GM12878 (cell line): ENCODE results near the gene PKP4. TPM values are rescaled to one million over a fixed set of nuclear protein-coding genes. Genes with fewer than 3 reads are reported as not detected.

Source experiments
- ATAC-seq: fragments of 200-7000 bp; cut with Tn5 transposase; 3 replicates; pipeline ENCODE4 v1.9.1; 2020; ENCODE audit warnings: mild to moderate bottlenecking, moderate library complexity
- BruUV-seq: library from RNA; stranded (reverse); fragments of 400-500 nt; replicated peaks from 2 replicates; lab custom pipeline; 2021; lab: Mats Ljungman, UMichigan
- CTCF ChIA-PET: fragments of 300-600 bp; sonication (Branson Sonifier 250); formaldehyde crosslinking; extraction: SDS; loops from one replicate; lab custom pipeline; 2021; ENCODE audit warnings: inconsistent platforms; lab: Yijun Ruan, JAX
- POLR2A ChIA-PET: fragments of 350-600 bp; formaldehyde crosslinking; extraction: SDS; loops from one replicate; lab custom pipeline; 2021; ENCODE audit warnings: inconsistent platforms; lab: Charles Lee
- RAD21 ChIA-PET: fragments of 300-600 bp; sonication (Branson Sonifier 250); formaldehyde crosslinking; loops from one replicate; lab custom pipeline; 2023; ENCODE audit warnings: antibody characterized with exemption; ENCODE audit not compliant: unreplicated experiment; lab: Charles Lee
- SMC1A ChIA-PET: fragments of 300-600 bp; sonication (Branson Sonifier 250); formaldehyde crosslinking; loops from one replicate; lab custom pipeline; 2023; ENCODE audit not compliant: unreplicated experiment, uncharacterized antibody; lab: Charles Lee
- DNase-seq: peaks from one replicate; pipeline ENCODE4 v3.0.0-alpha.2; 2011; ENCODE audit warnings: low read depth, low spot score
- FAIRE-seq: peaks from 3 replicates; lab custom pipeline; 2011; peaks lifted over from hg19 to GRCh38; lab: Jason Lieb, UNC
- H2AFZ ChIP-seq: 2 replicates; pipeline ENCODE4 v1.6.0; 2011; ENCODE audit warnings: low read depth, low read length, control low read depth; ENCODE audit not compliant: control insufficient read depth
- H3K27ac ChIP-seq: 2 replicates; pipeline ENCODE4 v1.5.1; 2011; ENCODE audit warnings: control low read depth; ENCODE audit not compliant: control insufficient read depth, insufficient read depth
- H3K27me3 ChIP-seq, 2 experiments: replicated peaks in 1 of 2; 2 replicates each; pipeline versions ENCODE4 v1.6.0 to v1.6.1; 2011; ENCODE audit warnings: low read length in 1 of 2; ENCODE audit not compliant: control insufficient read depth in 2 of 2, insufficient read depth in 2 of 2
- H3K36me3 ChIP-seq, 2 experiments: 2 replicates each; pipeline ENCODE4 v1.5.1; 2011; ENCODE audit warnings: low read length in 1 of 2; ENCODE audit not compliant: control insufficient read depth in 2 of 2, insufficient read depth in 2 of 2
- H3K4me1 ChIP-seq: 2 replicates; pipeline ENCODE4 v1.6.1; 2011; ENCODE audit warnings: mild to moderate bottlenecking, low read length, moderate library complexity, mixed read lengths; ENCODE audit not compliant: control insufficient read depth, insufficient read depth
- H3K4me2 ChIP-seq: 2 replicates; pipeline ENCODE4 v1.6.0; 2011; ENCODE audit warnings: control low read depth; ENCODE audit not compliant: control insufficient read depth, insufficient read depth
- H3K4me3 ChIP-seq: fragments of 200-600 bp; sonication (generic); 2 replicates; pipeline ENCODE4 v1.5.1; 2016
- H3K79me2 ChIP-seq: 2 replicates; pipeline ENCODE4 v1.6.0; 2011; ENCODE audit warnings: low read length; ENCODE audit not compliant: control insufficient read depth, insufficient read depth
- H3K9ac ChIP-seq: 2 replicates; pipeline ENCODE4 v1.8.0; 2011; ENCODE audit warnings: low read length, control low read depth, mixed read lengths; ENCODE audit not compliant: control insufficient read depth, insufficient read depth
- H3K9me3 ChIP-seq: replicated peaks from 3 replicates; pipeline ENCODE4 v1.5.1; 2011; ENCODE audit warnings: mild to moderate bottlenecking, low read length; ENCODE audit not compliant: control insufficient read depth, insufficient read depth
- H4K20me1 ChIP-seq: 2 replicates; pipeline ENCODE4 v1.6.0; 2011; ENCODE audit not compliant: control insufficient read depth, insufficient read depth
- BCL11A ChIP-seq: IDR thresholded peaks from 2 replicates; pipeline ENCODE4 v1.6.1; 2011; ENCODE audit warnings: low read depth, low read length
- CBFB ChIP-seq: IDR thresholded peaks from 2 replicates; pipeline ENCODE4 v1.6.1; 2016; ENCODE audit warnings: antibody characterized with exemption, low read depth
- CBX3 ChIP-seq: fragments of 200-600 bp; sonication (generic); IDR thresholded peaks from 2 replicates; pipeline ENCODE4 v1.6.1; 2016; ENCODE audit warnings: low read depth, borderline replicate concordance
- CBX5 ChIP-seq: sonication (generic); IDR thresholded peaks from 2 replicates; pipeline ENCODE4 v1.6.1; 2016; ENCODE audit warnings: low read depth, moderate library complexity, mild to moderate bottlenecking, inconsistent platforms
- CREB1 ChIP-seq: IDR thresholded peaks from 2 replicates; pipeline ENCODE4 v1.6.1; 2012; ENCODE audit warnings: low read depth, mild to moderate bottlenecking, inconsistent platforms
- GABPA ChIP-seq: IDR thresholded peaks from 2 replicates; pipeline ENCODE4 v1.6.1; 2014; ENCODE audit warnings: antibody characterized with exemption, low read depth, mild to moderate bottlenecking, inconsistent platforms
- JUNB ChIP-seq: IDR thresholded peaks from 2 replicates; pipeline ENCODE4 v1.6.1; 2016; ENCODE audit warnings: antibody characterized with exemption, mild to moderate bottlenecking
- MTA2 ChIP-seq: fragments of 450-650 bp; IDR thresholded peaks from 2 replicates; pipeline ENCODE4 v1.6.1; 2016; ENCODE audit warnings: low read depth, mild to moderate bottlenecking, moderate library complexity
- MXI1 ChIP-seq: fragments of 150-350 bp; IDR thresholded peaks from 2 replicates; pipeline ENCODE4 v1.6.1; 2011; ENCODE audit warnings: low read depth, mild to moderate bottlenecking, inconsistent platforms, low read length, improper control_type of control experiment
- NR2F1 ChIP-seq: fragments of 450-650 bp; conservative IDR thresholded peaks from 2 replicates; pipeline ENCODE4 v1.6.1; 2017; ENCODE audit warnings: mild to moderate bottlenecking
- STAT1 ChIP-seq: fragments of 450-650 bp; conservative IDR thresholded peaks from 2 replicates; pipeline ENCODE4 v1.6.1; 2014; ENCODE audit warnings: antibody characterized with exemption, mild to moderate bottlenecking
- TBL1XR1 ChIP-seq: IDR thresholded peaks from 2 replicates; pipeline ENCODE4 v1.6.1; 2012; ENCODE audit warnings: low read depth, low read length, improper control_type of control experiment
- TCF7 ChIP-seq: IDR thresholded peaks from 2 replicates; pipeline ENCODE4 v1.6.1; 2014; ENCODE audit warnings: antibody characterized with exemption, borderline replicate concordance
- WGBS: methylation state at CpG from one replicate; pipeline ENCODE4 v1.1.6; 2016; ENCODE audit warnings: low lambda C conversion rate; ENCODE audit not compliant: insufficient replicate concordance, insufficient coverage; ENCODE audit errors: missing lambda C conversion rate; 5-methylcytosine and 5-hydroxymethylcytosine counted together
- in situ Hi-C: fragments of 300-500 bp; cut with MboI; formaldehyde crosslinking; loops from 9 replicates; pipeline ENCODE4 v1.14.3; 2018; ENCODE audit warnings: mixed read lengths
- intact Hi-C: fragments of 100-400 bp; cut with micrococcal nuclease; formaldehyde crosslinking; loops from one replicate; pipeline ENCODE4 v1.14.2; 2022; ENCODE audit not compliant: unreplicated experiment
- polyA plus RNA-seq, 11 experiments: library from polyadenylated mRNA; depleted of rRNA in 4 of 11; unstranded in 6 of 11; stranded (reverse) in 5 of 11; fragments of >200 nt; fragmentation: Nextera tagmentation in 4 of 11; fragmentation: Illumina TruSeq in 1 of 11; extraction: Ambion mirVana in 4 of 11; extraction: Trizol in 1 of 11; gene quantifications; 1 replicate in 1 of 11; 2 replicates in 10 of 11; pipeline versions ENCODE4 v1.2.1 to v1.2.3, GENCODE V29; 2011 to 2016; ENCODE audit warnings: inconsistent platforms in 2 of 11, missing spikeins in 2 of 11, low read depth in 1 of 11
- total RNA-seq, 4 experiments: library from RNA; depleted of rRNA in 3 of 4; stranded (reverse); fragments of >200 nt in 3 of 4; fragmentation: Illumina TruSeq in 1 of 4; extraction: Trizol in 1 of 4; gene quantifications; 2 replicates each; pipeline versions ENCODE4 v1.2.1 to v1.2.3, GENCODE V29; 2013 to 2021
- TF ChIP-seq, protein P1 (sequence below): fragments of 450-650 bp; conservative IDR thresholded peaks from 2 replicates; pipeline ENCODE4 v1.6.1; 2017; ENCODE audit warnings: mild to moderate bottlenecking, moderate library complexity
- TF ChIP-seq, protein P2 (sequence below): IDR thresholded peaks from 2 replicates; pipeline ENCODE4 v1.6.1; 2012; ENCODE audit warnings: mild to moderate bottlenecking, low read depth, low read length
- TF ChIP-seq, protein P3 (sequence below): IDR thresholded peaks from 2 replicates; pipeline ENCODE4 v1.6.1; 2011; ENCODE audit warnings: borderline replicate concordance, low read depth, mild to moderate bottlenecking, moderate library complexity, mixed read lengths, low read length; ENCODE audit not compliant: insufficient read depth; ENCODE audit errors: extremely low read length
- TF ChIP-seq, protein P4 (sequence below): fragments of 150-350 bp; IDR thresholded peaks from 2 replicates; pipeline ENCODE4 v1.6.1; 2016; ENCODE audit warnings: low read depth, low read length

The PKP4 gene
- total and polyA plus RNA-seq, 10 of the 15 experiments (the other 5 are each of a cell fraction or from before 2014, with no cell fraction given): 4.8 to 35.8 (median 17.7) TPM

DNA sequence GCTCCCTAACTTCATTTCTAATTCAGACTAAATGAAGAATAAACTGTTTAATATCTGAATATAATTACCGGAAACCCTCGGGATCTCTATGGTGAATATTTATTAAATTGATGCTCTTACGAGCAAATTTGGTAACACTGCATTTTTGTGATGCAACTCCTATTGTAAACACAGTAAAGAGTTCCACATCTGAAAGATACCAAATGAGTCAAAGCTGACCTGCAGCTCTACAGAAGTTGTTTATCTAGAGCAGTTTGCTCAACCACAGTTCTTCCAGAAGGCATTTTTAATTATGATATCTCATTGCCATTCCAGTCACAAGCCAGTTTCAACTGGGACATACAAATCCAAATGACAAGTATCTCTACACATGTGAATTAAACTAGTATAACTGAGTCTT lies 129.7 kb downstream of the PKP4 start:
- ChIA-PET CTCF (no interaction called here), SMC1A (interaction anchor here (0.7 to 1.3 kb wide), 2 partner anchors 9 to 18 kb away, joined by 3 read pairs; no protein-coding TSS in a partner anchor), RAD21 (no interaction called here)
- in situ Hi-C loops (no loop called here), intact Hi-C loops (no loop called here)
- FAIRE-seq (no peak), ATAC-seq (no peak), DNase-seq (no peak)
- no peak overlapping the region for H3K4me3 ChIP-seq
- no peak overlapping the region for H3K27ac ChIP-seq
- H3K27me3 ChIP-seq: no peaks in the 10 kb centered on the region
- H3K4me2 ChIP-seq: no peak overlapping the region
- no peak overlapping the region for H3K9ac ChIP-seq
- no peaks in the 10 kb centered on the region for H3K4me1 ChIP-seq
- H4K20me1 ChIP-seq: no peaks in the 10 kb centered on the region
- 65% methylated on average over 3 of the region's 3 CpGs for WGBS
- no peaks in the 10 kb centered on the region for H3K36me3 ChIP-seq
- no peaks in the 10 kb centered on the region for H3K79me2 ChIP-seq
- BruUV-seq: no TSS peak
- no peak overlapping the region for H2AFZ ChIP-seq
- H3K9me3 ChIP-seq: no peaks in the 10 kb centered on the region
- TF ChIP-seq CREB1: no peak
- TF ChIP-seq, protein P1, sequence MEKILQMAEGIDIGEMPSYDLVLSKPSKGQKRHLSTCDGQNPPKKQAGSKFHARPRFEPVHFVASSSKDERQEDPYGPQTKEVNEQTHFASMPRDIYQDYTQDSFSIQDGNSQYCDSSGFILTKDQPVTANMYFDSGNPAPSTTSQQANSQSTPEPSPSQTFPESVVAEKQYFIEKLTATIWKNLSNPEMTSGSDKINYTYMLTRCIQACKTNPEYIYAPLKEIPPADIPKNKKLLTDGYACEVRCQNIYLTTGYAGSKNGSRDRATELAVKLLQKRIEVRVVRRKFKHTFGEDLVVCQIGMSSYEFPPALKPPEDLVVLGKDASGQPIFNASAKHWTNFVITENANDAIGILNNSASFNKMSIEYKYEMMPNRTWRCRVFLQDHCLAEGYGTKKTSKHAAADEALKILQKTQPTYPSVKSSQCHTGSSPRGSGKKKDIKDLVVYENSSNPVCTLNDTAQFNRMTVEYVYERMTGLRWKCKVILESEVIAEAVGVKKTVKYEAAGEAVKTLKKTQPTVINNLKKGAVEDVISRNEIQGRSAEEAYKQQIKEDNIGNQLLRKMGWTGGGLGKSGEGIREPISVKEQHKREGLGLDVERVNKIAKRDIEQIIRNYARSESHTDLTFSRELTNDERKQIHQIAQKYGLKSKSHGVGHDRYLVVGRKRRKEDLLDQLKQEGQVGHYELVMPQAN: no peak
- TF ChIP-seq, protein P2, sequence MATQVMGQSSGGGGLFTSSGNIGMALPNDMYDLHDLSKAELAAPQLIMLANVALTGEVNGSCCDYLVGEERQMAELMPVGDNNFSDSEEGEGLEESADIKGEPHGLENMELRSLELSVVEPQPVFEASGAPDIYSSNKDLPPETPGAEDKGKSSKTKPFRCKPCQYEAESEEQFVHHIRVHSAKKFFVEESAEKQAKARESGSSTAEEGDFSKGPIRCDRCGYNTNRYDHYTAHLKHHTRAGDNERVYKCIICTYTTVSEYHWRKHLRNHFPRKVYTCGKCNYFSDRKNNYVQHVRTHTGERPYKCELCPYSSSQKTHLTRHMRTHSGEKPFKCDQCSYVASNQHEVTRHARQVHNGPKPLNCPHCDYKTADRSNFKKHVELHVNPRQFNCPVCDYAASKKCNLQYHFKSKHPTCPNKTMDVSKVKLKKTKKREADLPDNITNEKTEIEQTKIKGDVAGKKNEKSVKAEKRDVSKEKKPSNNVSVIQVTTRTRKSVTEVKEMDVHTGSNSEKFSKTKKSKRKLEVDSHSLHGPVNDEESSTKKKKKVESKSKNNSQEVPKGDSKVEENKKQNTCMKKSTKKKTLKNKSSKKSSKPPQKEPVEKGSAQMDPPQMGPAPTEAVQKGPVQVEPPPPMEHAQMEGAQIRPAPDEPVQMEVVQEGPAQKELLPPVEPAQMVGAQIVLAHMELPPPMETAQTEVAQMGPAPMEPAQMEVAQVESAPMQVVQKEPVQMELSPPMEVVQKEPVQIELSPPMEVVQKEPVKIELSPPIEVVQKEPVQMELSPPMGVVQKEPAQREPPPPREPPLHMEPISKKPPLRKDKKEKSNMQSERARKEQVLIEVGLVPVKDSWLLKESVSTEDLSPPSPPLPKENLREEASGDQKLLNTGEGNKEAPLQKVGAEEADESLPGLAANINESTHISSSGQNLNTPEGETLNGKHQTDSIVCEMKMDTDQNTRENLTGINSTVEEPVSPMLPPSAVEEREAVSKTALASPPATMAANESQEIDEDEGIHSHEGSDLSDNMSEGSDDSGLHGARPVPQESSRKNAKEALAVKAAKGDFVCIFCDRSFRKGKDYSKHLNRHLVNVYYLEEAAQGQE: no peak
- no peak for TF ChIP-seq CBX5
- no peak for TF ChIP-seq CBFB
- TF ChIP-seq, protein P3, sequence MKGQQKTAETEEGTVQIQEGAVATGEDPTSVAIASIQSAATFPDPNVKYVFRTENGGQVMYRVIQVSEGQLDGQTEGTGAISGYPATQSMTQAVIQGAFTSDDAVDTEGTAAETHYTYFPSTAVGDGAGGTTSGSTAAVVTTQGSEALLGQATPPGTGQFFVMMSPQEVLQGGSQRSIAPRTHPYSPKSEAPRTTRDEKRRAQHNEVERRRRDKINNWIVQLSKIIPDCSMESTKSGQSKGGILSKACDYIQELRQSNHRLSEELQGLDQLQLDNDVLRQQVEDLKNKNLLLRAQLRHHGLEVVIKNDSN: no peak
- no peak for TF ChIP-seq GABPA
- no peak for TF ChIP-seq MXI1
- TF ChIP-seq, protein P4, sequence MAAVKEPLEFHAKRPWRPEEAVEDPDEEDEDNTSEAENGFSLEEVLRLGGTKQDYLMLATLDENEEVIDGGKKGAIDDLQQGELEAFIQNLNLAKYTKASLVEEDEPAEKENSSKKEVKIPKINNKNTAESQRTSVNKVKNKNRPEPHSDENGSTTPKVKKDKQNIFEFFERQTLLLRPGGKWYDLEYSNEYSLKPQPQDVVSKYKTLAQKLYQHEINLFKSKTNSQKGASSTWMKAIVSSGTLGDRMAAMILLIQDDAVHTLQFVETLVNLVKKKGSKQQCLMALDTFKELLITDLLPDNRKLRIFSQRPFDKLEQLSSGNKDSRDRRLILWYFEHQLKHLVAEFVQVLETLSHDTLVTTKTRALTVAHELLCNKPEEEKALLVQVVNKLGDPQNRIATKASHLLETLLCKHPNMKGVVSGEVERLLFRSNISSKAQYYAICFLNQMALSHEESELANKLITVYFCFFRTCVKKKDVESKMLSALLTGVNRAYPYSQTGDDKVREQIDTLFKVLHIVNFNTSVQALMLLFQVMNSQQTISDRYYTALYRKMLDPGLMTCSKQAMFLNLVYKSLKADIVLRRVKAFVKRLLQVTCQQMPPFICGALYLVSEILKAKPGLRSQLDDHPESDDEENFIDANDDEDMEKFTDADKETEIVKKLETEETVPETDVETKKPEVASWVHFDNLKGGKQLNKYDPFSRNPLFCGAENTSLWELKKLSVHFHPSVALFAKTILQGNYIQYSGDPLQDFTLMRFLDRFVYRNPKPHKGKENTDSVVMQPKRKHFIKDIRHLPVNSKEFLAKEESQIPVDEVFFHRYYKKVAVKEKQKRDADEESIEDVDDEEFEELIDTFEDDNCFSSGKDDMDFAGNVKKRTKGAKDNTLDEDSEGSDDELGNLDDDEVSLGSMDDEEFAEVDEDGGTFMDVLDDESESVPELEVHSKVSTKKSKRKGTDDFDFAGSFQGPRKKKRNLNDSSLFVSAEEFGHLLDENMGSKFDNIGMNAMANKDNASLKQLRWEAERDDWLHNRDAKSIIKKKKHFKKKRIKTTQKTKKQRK: no peak
- no peak for TF ChIP-seq NR2F1
- TF ChIP-seq JUNB: no peak
- no peak for TF ChIP-seq TCF7
- TF ChIP-seq STAT1: no peak
- no peak for TF ChIP-seq CBX3
- TF ChIP-seq TBL1XR1: no peak
- TF ChIP-seq MTA2: no peak
- no peak for TF ChIP-seq BCL11A
- TF ChIP-seq, all 136 proteins: peak for 0
- POLR2A ChIA-PET: no interaction called here
